Measurements from ENCODE around the gene KRT86.

- no peak; a peak in 1 of 5 replicates for TF ChIP-seq EP300 (IDR thresholded peaks at IDR 0.05)
- no peak for TF ChIP-seq RFX5 (IDR thresholded peaks at IDR 0.05)
- TF ChIP-seq CTCF (IDR thresholded peaks at IDR 0.05): no peak
- TF ChIP-seq POLR2A (IDR thresholded peaks at IDR 0.05; ENCODE audit: low read length): no peak
- no peak for TF ChIP-seq CEBPB (IDR thresholded peaks at IDR 0.05)
- no peak for TF ChIP-seq ELK1 (IDR thresholded peaks at IDR 0.05; ENCODE audit: low read depth, low read length)
- TF ChIP-seq MYC (IDR thresholded peaks at IDR 0.05; ENCODE audit: borderline replicate concordance, low read length): no peak
- no peak for TF ChIP-seq EHMT2 (IDR thresholded peaks at IDR 0.05; ENCODE audit: low read depth)
- no peak for TF ChIP-seq ZFP36 (IDR thresholded peaks at IDR 0.05; ENCODE audit: borderline replicate concordance, partially characterized antibody)
- no peak for TF ChIP-seq JUN (IDR thresholded peaks at IDR 0.05)
- TF ChIP-seq HMGXB4 (CRISPR knock-in tag; IDR thresholded peaks at IDR 0.05; ENCODE audit: borderline replicate concordance): no peak
- no peak for TF ChIP-seq ZC3H11A (IDR thresholded peaks at IDR 0.05)
- no peak for TF ChIP-seq MAX (IDR thresholded peaks at IDR 0.05)
- TF ChIP-seq ESRRA (IDR thresholded peaks at IDR 0.05; ENCODE audit: borderline replicate concordance, low read length): 0 out of 2 replicates have a peak, but pooled peaks have one; percentile 3
Measured at GRCh38 chr12:52327830-52328500, 53.5 kb downstream of the KRT86 start.
